ENCODE results near the gene ACTG1. TPM values are rescaled to one million over a fixed set of nuclear protein-coding genes. Genes with fewer than 3 reads are reported as not detected.

The ACTG1 gene
- total RNA-seq, 1 experiment from 2014 or later, result 3,455 TPM

- H3K9me3 Mint-ChIP-seq, result peaks cover under 1% of the 10 kb centered on the region; the same call in 1 of the 2 replicates
- TF ChIP-seq ZBTB21 (CRISPR knock-in tag; IDR thresholded peaks at IDR 0.05; ENCODE audit: borderline replicate concordance) (no peak), JAZF1 (CRISPR knock-in tag; IDR thresholded peaks at IDR 0.05) (no peak), CREB1 (CRISPR knock-in tag; IDR thresholded peaks at IDR 0.05) (no peak)
- H3K27me3 Mint-ChIP-seq (ENCODE audit: low read depth), result peaks cover 36% of the 10 kb centered on the region
- ATAC-seq (no peak), DNase-seq (ENCODE audit: low spot score) (no peak)
- POLR2A ChIA-PET, result no interaction called here
- H3K36me3 Mint-ChIP-seq, result no peaks in the 10 kb centered on the region
- H3K4me3 Mint-ChIP-seq, result no peak overlapping the region
- peaks cover 4% of the 10 kb centered on the region; the same call in 1 of the 2 replicates for H3K4me1 Mint-ChIP-seq
- CTCF ChIA-PET, result no interaction called here
- H3K27ac Mint-ChIP-seq, result no peak overlapping the region
Observed at GRCh38 chr17:81477173-81477572, 35.4 kb downstream of the ACTG1 start.

- Mint-ChIP-seq H3K4me3 (no peak overlapping the region), H3K27ac (no peak overlapping the region)
- CTCF ChIA-PET, result no interaction called here
Observed at GRCh38 chr17:81476635-81477034, 36.0 kb downstream of the ACTG1 start.

More at GRCh38 chr17:81476635-81477034, 36.0 kb downstream of the ACTG1 start:
- DNase-seq (ENCODE audit: low spot score) (no peak), ATAC-seq (no peak)
- H3K4me1 Mint-ChIP-seq, result 0 out of 2 replicates have a peak, but pooled peaks cover under 1% of the 10 kb centered on the region
- POLR2A ChIA-PET, result no interaction called here
- H3K9me3 Mint-ChIP-seq, result peaks cover 3% of the 10 kb centered on the region; the same call in 1 of the 2 replicates
- H3K27me3 Mint-ChIP-seq (ENCODE audit: low read depth), result peaks cover 30% of the 10 kb centered on the region
- TF ChIP-seq ZNF425 (CRISPR knock-in tag; conservative IDR thresholded peaks at IDR 0.05), result no peak
- TF ChIP-seq, protein P1, sequence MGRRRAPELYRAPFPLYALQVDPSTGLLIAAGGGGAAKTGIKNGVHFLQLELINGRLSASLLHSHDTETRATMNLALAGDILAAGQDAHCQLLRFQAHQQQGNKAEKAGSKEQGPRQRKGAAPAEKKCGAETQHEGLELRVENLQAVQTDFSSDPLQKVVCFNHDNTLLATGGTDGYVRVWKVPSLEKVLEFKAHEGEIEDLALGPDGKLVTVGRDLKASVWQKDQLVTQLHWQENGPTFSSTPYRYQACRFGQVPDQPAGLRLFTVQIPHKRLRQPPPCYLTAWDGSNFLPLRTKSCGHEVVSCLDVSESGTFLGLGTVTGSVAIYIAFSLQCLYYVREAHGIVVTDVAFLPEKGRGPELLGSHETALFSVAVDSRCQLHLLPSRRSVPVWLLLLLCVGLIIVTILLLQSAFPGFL (CRISPR knock-in tag; IDR thresholded peaks at IDR 0.05; ENCODE audit: borderline replicate concordance), result no peak
- TF ChIP-seq MXD4 (CRISPR knock-in tag; IDR thresholded peaks at IDR 0.05; ENCODE audit: borderline replicate concordance), result no peak
- TF ChIP-seq E2F4 (CRISPR knock-in tag; IDR thresholded peaks at IDR 0.05; ENCODE audit: borderline replicate concordance, low read depth), result no peak
- TF ChIP-seq ZNF121 (CRISPR knock-in tag; IDR thresholded peaks at IDR 0.05), result no peak
- TF ChIP-seq RORB (CRISPR knock-in tag; IDR thresholded peaks at IDR 0.05), result no peak
- TF ChIP-seq FOXJ3 (CRISPR knock-in tag; IDR thresholded peaks at IDR 0.05; ENCODE audit: borderline replicate concordance), result no peak
- TF ChIP-seq SP1 (CRISPR knock-in tag; conservative IDR thresholded peaks at IDR 0.05), result no peak
- TF ChIP-seq KAT7 (CRISPR knock-in tag; IDR thresholded peaks at IDR 0.05; ENCODE audit: borderline replicate concordance), result no peak
- no peak for TF ChIP-seq HMGA2 (CRISPR knock-in tag; IDR thresholded peaks at IDR 0.05)
- TF ChIP-seq PRRX2 (CRISPR knock-in tag; IDR thresholded peaks at IDR 0.05), result no peak
- TF ChIP-seq ZNF512 (CRISPR knock-in tag; IDR thresholded peaks at IDR 0.05; ENCODE audit: borderline replicate concordance), result no peak
- TF ChIP-seq SMAD4 (CRISPR knock-in tag; IDR thresholded peaks at IDR 0.05), result no peak
- TF ChIP-seq, protein P2, sequence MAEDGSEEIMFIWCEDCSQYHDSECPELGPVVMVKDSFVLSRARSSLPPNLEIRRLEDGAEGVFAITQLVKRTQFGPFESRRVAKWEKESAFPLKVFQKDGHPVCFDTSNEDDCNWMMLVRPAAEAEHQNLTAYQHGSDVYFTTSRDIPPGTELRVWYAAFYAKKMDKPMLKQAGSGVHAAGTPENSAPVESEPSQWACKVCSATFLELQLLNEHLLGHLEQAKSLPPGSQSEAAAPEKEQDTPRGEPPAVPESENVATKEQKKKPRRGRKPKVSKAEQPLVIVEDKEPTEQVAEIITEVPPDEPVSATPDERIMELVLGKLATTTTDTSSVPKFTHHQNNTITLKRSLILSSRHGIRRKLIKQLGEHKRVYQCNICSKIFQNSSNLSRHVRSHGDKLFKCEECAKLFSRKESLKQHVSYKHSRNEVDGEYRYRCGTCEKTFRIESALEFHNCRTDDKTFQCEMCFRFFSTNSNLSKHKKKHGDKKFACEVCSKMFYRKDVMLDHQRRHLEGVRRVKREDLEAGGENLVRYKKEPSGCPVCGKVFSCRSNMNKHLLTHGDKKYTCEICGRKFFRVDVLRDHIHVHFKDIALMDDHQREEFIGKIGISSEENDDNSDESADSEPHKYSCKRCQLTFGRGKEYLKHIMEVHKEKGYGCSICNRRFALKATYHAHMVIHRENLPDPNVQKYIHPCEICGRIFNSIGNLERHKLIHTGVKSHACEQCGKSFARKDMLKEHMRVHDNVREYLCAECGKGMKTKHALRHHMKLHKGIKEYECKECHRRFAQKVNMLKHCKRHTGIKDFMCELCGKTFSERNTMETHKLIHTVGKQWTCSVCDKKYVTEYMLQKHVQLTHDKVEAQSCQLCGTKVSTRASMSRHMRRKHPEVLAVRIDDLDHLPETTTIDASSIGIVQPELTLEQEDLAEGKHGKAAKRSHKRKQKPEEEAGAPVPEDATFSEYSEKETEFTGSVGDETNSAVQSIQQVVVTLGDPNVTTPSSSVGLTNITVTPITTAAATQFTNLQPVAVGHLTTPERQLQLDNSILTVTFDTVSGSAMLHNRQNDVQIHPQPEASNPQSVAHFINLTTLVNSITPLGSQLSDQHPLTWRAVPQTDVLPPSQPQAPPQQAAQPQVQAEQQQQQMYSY (CRISPR knock-in tag; IDR thresholded peaks at IDR 0.05), result no peak
- no peak for TF ChIP-seq MYBL2 (CRISPR knock-in tag; IDR thresholded peaks at IDR 0.05)
- TF ChIP-seq HMGXB4 (CRISPR knock-in tag; IDR thresholded peaks at IDR 0.05), result no peak
- TF ChIP-seq JAZF1 (CRISPR knock-in tag; IDR thresholded peaks at IDR 0.05), result no peak
- TF ChIP-seq GTF2I (CRISPR knock-in tag; conservative IDR thresholded peaks at IDR 0.05), result no peak; the same call in 1 of the 2 replicates
- H3K36me3 Mint-ChIP-seq, result no peaks in the 10 kb centered on the region

Data from WTC11 (cell line).